DMS53 treated with DMSO at 0.1 percent for 48 hours (cell line): ENCODE data around the gene DACH2.

ENCODE experiments used
- DNase-seq: peaks from one replicate; lab custom pipeline; 2025; ENCODE audit not compliant: unreplicated experiment; lab: John Stamatoyannopoulos, UW

The DACH2 gene

GRCh38 chrX:86747091-86747490 lies 598.8 kb downstream of the DACH2 start:
- no peak for DNase-seq

GRCh38 chrX:86805241-86805640 lies 657.0 kb downstream of the DACH2 start:
- no peak for DNase-seq

- peak; percentile 37 for DNase-seq
Observed at GRCh38 chrX:86806786-86807185, 658.5 kb downstream of the DACH2 start.

DNA sequence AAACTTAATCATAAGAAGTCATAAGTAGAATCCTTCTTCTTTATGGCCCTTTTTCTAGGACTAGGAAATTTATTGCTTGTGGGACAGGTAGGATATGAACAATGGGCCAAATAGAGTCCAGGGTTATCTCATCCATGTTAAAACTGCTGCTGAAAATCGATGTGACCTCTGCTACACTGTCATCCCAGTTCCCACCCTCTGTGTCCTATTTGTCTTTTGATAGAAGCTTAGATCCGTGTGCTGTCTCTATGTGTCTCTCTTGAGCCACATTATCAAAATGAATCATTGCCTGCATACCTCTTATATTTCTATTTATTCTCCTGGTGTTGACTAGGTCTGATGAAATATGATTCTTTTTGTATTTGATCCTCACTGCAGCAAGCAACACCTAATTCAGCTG lies 661.4 kb downstream of the DACH2 start:
- no peak for DNase-seq

- no peak for DNase-seq
Observed at GRCh38 chrX:86829786-86830185, 681.5 kb downstream of the DACH2 start.

DNA sequence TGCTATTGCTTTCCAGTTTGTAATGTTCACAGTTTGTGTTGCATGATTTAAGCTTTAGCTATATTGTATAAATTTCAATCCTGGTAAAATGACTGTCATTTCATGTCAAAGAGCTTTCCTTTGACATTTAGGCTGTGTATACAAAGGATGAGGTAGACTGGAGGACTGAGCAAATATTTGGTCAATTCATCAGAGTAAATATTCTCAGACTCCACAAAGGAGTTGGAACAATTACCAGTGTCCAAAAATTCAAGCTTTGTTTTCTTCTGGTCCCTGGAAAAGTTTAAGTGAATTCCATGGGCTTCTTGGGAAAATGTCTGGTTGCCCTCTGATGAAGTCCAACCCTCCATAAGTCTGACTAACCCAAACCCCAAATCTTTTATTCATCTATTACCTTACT lies 682.4 kb downstream of the DACH2 start:
- peak; percentile 54 for DNase-seq

DNA sequence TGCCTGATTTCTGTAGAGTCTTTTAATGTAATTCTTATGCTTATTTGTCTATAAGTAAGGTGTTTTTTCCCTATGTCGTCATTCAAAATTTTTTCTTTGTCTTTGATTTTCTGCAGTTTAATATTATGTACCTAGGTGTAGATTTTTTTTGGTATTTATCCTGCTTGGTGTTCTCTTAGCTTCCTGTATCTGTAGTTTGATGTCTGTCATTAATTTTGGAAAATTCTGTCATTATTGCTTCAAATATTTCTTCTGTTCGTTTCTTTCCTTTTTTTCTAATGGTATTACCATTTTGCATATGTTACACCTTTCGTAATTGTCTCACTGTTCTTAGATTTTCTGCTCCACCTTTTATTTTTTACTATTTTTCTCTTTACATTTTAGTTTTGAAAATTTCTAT lies 696.9 kb downstream of the DACH2 start:
- DNase-seq: no peak
